ENCODE results near the gene HOXA10.

Gene HOXA10

DNA sequence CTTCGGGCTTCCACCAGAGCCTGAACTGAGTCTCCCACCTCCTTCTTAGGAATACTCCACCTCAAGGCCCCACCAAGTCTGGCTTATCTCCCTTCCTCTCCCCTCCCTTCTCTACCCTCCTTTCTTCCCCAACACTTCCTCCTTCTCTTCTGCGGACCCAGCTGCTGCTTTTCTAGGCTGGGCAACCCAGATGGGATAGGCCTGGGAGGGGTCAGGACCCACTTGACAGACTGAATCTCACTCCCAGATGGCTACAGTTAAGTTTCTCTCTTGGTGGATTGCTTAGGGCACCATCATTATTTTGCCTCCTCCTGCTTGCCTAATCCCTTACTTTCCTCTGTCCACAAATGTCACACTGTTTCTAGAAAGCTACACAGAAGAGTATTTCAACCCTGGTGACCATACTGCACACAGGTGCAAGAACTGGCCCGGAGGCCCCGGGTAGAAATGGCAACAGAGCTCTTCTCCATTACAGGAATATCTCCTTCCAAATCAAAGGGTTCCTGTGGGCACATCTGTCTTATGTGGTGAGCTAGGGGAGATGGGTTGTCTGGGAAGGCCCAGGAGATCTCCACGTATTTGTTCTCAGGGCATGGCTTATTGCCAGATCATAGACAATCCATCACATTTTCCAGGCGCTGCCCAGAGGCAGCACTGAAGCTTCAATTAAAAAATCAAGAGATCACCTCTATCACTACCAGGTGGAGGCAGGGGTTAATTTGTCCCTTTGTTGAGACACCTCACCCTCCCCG, 16.1 kb upstream of the HOXA10 start:
- DNase-seq = peak; percentile 75

DNA sequence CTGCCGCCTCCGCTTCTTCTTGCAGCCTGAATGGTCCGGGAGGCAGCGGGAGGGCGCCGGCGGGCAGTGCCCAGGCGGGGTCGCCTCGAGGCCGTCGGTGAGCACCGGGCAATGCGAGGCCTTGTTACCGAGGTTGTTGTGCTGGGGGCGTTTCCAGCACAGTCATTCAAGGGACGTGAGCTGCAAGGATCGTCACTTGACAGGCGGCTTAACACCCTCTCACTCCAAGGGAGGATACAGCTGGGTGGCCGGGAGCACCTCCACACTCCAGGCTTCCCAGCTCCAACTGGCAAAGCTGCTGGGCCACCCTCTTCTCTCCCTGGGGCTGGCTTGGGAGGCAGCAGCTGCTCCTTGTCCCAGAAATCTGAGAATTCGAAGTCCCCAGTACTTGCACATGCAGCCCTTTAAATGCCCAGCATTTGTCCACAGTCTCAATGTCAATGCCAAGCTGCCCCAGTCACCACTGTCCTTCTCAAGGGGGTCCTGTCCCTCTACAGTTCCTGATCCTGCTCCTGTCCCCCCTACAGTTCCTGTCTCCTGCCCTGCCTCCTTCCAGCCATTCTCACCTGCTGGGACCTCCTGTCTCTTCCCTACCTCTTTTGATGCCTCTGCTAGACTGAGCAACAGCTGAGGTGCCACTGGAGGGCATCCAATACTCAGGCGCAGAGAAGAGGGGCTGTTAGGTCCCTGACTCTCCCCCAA, 15.3 kb upstream of the HOXA10 start:
- no peak for DNase-seq

GRCh38 chr7:27188386-27189294, 14.5 kb upstream of the HOXA10 start:
- DNase-seq = no peak

DNA sequence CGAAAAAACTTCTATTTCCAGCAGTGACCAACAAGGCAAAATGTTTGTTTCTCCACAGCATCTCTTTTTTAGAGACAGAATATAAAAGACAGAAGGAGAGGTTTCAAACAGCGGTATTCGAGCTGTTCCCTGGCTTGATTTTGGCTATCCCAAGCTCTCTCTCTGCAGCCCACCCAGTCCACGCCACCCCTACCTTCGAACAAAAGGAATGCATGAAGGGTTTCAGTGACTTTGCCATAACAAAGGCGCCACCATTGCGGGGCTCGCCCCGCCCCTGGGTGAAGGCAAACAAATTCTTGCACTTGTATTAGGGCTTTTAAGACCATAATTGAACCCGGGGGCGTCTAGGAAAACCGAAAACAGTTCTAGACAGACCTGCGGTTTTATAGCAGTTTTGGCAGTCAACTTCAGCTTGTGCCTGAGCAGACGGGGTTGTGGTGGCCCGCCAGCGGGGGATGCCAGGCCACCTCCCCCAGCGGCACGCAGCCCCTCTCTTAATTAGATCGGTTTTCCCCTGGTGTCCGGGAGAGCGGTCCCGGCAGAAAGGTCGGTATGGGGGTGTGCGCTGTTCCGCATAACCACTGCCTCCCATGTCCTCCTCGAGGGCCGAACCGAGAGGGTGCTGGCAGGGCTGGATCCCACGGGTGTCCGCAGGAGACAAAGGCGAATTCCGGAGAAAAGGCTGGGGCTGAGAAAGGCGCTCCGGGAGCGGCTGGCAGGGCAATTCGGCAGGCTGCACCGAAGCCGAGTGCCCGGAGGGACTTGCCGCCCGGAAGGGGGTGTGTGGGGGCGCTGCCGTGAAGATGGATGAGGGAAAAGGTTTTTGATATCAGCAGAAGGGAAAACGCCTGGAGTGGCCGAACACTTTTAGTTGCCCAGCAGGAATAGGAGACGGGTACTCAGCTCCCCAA, 13.6 kb upstream of the HOXA10 start:
- no peak for DNase-seq

- DNase-seq = no peak
Observed at GRCh38 chr7:27186668-27187474, 12.8 kb upstream of the HOXA10 start.

GRCh38 chr7:27185854-27186667, 11.9 kb upstream of the HOXA10 start:
- DNase-seq = no peak

GRCh38 chr7:27185013-27185853, 11.1 kb upstream of the HOXA10 start, which contains the start of gene HOXA11:
TSS of gene HOXA11 (minus strand) at chr7:27185232. CDS start at chr7:27185144, 88 bp downstream.
- no peak for DNase-seq

DNA sequence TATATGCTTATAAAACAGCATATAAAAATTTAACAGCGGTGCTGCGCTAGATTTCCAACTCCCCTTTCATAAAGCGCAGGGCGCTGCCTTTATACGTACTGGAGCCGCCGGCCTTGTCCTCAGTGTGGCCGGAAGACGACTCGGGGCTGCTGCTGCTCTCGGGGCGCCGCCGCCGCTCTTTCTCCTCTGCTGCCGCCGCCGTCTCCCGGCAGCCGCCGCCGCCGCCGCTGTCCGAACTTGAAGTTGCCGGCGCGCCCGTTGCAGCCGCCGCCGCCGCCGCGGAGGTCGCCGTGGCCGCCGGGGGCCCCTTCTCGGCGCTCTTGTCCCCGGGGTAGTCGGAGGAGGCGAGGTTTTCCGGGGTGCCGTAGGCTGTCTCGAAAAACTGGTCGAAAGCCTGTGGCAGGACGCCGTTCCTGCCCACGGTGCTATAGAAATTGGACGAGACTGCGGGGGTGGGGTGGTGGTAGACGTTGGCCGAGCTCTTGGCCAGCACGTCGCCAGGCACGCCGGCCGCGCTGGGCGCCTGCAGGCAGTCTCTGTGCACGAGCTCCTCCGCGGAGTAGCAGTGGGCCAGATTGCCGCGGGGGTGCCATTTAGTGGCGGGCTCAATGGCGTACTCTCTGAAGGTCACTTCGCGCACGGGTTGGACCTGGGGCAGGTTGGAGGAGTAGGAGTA, 10.4 kb upstream of the HOXA10 start:
- DNase-seq = no peak

DNA sequence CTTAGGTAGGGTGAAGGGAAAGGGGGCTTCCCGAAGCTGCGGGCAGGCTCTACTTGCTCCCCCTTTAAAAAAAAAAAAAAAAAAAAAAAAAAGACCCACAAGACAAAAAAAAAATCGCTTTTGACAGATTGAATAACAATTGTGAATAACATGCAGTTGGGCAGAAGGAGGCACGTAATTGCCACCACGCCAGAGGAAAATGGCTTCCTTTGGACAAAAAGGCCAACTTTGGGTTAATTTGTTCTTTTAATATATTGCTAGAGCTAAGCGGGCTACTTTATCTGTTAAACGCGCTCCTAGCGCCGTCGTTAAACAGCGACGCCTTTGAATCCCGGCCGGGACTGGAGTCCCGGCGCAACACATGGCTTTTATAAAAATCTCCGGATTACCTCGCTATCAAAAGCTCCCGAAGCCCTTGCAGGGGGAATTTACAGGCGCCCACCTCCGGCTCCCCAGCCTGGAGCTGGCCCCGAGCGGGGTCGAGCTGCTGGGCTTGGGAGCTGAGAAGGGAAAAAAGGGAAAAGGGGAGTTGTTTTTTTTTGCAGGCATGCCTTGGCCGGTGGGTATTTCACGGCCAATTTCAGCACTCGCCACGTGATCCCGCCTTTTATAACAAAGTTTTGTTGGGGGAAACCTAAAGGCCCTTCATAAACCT, 9.7 kb upstream of the HOXA10 start:
- DNase-seq = no peak

DNA sequence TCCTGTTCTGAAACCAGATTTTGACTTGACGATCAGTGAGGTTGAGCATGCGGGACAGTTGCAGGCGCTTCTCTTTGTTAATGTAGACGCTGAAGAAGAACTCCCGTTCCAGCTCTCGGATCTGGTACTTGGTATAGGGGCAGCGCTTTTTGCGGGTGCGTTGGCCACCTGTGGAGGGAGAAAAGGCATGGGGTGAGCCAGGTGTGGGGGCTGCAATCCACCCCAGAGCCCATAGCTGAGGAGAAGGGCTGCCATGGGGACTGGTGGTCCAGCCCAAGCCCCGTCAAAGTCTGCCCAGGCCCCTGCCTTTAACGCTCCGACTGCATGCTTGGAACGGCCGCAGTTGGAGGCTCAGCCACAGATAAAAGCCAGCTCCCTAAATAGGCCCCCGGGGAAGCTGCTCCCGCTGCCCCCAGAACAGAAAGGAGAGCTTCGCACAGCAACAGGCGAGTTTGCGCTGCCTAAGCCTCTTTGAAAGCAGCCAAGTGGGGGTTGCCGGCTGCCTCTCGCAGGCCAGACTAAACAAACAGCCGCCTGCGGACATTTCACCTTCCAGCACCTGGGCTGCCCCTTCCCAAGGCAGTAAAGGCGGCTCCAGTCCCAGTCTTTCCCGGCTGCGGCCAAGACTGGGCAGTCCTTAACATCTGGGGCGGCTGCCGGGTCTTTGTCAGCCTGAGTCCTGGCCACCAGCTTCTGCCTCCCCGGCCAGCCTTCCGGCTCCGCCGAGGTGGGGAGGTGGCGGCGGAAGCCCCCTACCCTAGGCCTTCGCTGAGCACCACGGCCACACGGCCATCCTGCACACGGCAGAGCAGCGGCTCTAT, 9.0 kb upstream of the HOXA10 start:
- DNase-seq = peak; percentile 23

GRCh38 chr7:27182285-27182841, 8.2 kb upstream of the HOXA10 start:
- no peak for DNase-seq

- no peak for DNase-seq
Observed at GRCh38 chr7:27181795-27182275, 7.7 kb upstream of the HOXA10 start.

GRCh38 chr7:27180431-27181420, 6.6 kb upstream of the HOXA10 start:
- DNase-seq = no peak

DNA sequence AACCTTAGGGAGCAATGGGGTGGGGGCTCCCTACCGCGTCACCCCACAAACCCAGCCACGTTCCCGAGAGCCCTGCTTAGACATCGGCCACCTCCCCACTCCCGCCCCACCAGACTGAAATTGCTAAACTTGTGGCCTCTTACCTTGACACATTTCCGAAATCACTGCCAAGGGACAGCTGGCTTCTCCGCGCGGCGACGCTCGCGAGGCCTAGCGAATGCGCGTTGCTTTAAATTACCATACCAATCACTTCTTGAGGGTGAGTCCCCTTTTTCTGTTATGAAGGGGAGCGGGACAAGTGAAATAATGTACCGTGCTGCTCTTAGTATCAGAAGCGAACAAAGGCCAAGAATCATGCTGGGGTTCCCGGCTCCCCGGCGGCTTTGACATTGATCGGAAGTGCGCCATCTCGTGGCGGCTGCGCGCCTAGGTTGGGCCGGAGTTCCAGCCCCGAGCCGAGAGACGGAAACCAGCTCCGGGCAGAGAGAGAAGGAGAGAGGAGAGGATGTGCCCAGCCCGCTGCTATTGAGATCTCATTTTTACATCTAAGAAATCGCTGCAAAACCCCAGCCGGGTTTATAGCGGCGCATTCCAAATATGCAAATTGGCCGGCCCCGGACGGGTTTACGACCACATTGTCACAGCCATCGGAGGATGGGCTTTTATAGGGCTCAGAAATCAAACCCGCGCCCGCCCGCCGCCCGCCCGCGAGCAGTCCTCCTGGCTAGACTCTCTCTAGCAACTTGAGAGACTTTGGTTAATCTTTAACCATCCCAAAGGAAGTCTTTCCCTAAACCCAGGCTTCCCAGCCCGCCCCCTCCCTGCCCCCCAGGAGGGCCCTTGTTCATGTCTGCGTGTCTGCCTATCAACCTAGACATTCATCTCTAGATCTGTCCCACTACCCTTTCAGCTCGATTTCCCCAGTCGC, 5.6 kb upstream of the HOXA10 start:
- no peak for DNase-seq

Data from NCI-H524 treated with DMSO at 0.1 percent for 48 hours (cell line).